GM23338 (cell line): ENCODE data around the gene CNNM2.

ENCODE experiments used
- CTCF ChIP-seq, 2 experiments: fragments of 200-600 bp in 1 of 2; sonication (generic) in 1 of 2; conservative IDR thresholded peaks; 2 replicates each; pipeline versions ENCODE4 v1.5.1 to v1.6.1; 2016 to 2017; ENCODE audit warnings: antibody characterized with exemption in 2 of 2, low read depth in 2 of 2, mild to moderate bottlenecking in 2 of 2, moderate library complexity in 1 of 2
- EZH2phosphoT487 ChIP-seq: fragments of 200-600 bp; sonication (generic); IDR thresholded peaks from one replicate; pipeline ENCODE4 v1.8.1; 2018; ENCODE audit warnings: antibody characterized with exemption; ENCODE audit not compliant: unreplicated experiment
- POLR2AphosphoS5 ChIP-seq: IDR thresholded peaks from 2 replicates; pipeline ENCODE4 v1.6.1; 2016; ENCODE audit warnings: antibody characterized with exemption, low read depth
- REST ChIP-seq: IDR thresholded peaks from one replicate; pipeline ENCODE4 v1.6.1; 2018; ENCODE audit warnings: antibody characterized with exemption; ENCODE audit not compliant: unreplicated experiment

GRCh38 chr10:103077491-103078308 is 159.6 kb downstream of the CNNM2 start:
- TF ChIP-seq EZH2phosphoT487: no peak
- TF ChIP-seq CTCF (conservative IDR thresholded peaks at IDR 0.05; ENCODE audit: low read depth in 2 of 2): no peak
- no peak for TF ChIP-seq POLR2AphosphoS5
- no peak for TF ChIP-seq REST
